GM12873 (cell line): Measurements from ENCODE around the gene NLN.

Experiments used
- TF ChIP-seq, protein P1 (sequence below): IDR thresholded peaks from 2 replicates; pipeline ENCODE4 v1.5.1; 2012; ENCODE audit warnings: low read depth, mild to moderate bottlenecking, moderate library complexity, low read length, control low read depth; ENCODE audit not compliant: insufficient read depth; ENCODE audit errors: missing control alignments

NLN gene

DNA sequence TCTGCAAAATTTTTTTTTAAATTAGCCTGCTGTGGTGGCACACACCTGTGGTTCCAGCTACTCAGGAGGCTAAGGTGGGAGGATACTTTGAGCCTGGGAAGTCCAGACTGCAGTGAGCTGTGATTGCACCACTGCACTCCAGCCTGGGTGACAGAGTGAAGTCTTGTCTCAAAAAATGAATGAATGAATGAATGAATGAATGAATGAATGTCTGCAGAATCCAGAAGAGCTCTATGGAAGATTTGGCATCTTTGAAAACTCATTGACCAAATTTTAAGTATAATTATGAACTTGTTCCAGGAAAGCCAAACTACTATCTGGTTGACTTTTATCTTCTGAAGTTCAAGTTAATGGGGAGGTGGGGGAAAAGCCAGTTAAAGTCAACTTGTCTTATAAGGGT, 110.1 kb downstream of the NLN start:
- TF ChIP-seq, protein P1, sequence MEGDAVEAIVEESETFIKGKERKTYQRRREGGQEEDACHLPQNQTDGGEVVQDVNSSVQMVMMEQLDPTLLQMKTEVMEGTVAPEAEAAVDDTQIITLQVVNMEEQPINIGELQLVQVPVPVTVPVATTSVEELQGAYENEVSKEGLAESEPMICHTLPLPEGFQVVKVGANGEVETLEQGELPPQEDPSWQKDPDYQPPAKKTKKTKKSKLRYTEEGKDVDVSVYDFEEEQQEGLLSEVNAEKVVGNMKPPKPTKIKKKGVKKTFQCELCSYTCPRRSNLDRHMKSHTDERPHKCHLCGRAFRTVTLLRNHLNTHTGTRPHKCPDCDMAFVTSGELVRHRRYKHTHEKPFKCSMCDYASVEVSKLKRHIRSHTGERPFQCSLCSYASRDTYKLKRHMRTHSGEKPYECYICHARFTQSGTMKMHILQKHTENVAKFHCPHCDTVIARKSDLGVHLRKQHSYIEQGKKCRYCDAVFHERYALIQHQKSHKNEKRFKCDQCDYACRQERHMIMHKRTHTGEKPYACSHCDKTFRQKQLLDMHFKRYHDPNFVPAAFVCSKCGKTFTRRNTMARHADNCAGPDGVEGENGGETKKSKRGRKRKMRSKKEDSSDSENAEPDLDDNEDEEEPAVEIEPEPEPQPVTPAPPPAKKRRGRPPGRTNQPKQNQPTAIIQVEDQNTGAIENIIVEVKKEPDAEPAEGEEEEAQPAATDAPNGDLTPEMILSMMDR: no peak

DNA sequence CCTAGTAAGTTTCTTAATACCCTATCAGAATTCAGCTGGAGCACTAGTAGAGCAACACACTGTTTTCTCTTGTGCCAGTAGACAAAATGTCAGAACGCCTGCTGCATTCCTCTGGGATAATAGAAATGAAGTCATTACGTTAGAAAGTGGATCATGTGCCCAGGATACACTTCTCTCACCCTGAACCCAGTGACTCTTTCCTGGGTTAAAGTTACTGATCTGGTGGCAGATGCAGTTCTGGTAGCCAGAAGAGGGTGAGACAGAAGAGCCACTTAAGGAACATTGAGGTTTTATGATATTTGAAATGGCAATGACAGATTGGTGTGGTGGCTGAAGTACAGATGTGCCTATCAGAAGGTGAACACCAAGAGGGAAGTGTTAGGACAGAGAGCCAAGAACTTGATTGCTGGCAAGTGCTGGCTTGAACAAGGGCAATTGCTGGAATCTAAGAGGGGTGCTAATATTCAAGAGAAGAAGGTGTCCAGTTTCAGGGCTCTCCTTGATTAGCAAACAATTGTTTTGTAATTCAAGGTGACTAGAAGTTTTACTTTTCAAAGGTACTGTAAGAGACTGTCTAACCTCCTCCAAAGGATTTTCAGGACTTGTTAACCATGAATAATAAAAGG, 110.7 kb downstream of the NLN start:
- TF ChIP-seq, protein P1: no peak

DNA sequence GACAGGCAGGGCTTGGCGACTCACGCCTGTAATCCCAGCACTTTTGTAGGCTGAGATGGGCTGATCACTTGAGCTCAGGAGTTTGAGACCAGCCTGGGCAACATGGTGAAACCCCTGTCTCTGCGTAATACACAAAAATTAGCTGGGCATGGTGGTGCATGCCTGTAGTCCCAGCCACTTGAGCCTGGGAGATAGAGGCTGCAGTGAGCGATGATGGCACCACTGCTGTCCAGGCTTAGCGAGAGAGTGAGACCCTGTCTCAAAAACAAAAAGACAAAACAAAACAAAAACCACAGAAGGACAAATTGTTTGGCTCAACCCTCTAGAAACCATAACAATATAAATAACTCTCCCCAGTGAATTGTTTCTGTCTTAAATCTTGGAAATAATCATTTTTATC, 111.8 kb downstream of the NLN start:
- TF ChIP-seq, protein P1: no peak

DNA sequence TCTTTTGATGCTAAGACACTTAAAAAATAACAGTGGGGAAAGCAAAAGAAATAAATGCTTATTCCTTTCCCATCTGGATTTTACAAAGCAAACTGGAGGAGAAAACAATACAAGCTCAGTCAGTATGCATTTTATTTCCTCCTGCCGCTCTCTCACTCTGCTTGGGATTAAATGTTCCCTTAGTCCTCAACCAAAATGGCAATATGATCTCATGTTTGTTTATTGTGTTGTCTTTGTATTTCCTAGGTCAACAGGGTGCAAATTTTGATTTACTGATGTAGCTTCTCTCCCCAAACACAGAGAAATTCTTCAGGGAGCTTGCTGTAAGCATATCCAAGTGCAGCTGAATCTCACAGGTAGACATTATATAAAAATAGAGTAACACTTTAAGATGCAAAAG, 112.3 kb downstream of the NLN start:
- TF ChIP-seq, protein P1: no peak

DNA sequence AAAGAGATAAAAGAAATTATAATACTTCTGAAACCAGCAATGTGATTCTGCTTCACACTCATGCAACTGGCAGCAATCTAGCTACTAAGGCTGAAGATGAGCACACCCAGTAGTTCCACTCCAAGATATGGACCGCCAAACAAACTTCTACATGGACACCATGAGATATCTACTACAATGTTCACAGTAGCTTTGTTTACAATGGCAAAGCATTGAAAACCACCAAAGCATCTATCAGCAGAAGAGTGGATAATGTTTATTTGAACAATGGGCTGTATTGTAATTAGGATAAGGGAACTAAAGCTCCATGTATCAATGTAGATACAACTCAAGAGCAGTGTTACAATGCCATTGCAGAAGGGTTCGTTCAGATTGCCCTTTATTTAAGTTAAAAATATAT, 113.2 kb downstream of the NLN start:
- TF ChIP-seq, protein P1: no peak

DNA sequence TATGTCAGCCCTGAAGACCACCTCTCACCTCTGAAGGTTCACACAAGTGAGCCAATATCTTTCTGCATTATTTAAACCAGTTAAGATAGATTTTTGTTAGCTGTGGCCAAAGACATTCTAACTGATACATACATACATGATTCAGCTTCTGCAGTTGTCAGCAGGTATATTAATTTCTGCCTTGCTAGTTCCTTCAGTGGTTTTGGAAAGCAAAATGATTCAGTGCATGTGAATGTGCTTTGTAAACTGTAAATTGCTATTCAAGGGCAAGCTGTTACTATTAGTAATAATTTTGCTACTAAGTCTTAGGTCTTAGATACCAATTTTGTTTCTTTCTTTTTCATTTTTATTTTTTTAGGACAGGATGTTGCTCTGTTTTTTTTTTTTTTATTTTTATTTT, 115.1 kb downstream of the NLN start:
- TF ChIP-seq, protein P1: no peak

DNA sequence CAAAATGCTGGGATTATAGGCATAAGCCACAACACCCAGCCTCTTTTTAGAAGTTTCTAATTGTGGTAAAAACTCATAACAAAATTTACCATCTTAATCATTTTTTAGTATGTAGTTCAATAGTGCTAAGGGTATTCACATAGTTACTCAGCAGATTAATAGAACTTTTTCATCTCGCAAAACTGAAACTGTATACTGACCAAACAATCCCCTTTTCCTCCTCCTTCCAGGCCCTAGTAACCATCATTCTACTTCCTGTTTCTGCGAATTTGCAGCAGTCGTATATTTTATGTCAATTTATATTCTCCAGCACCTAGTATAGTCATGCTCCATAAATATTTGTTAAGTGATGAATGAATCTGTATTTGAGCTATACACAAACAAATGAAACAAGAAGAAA, 118.1 kb downstream of the NLN start:
- TF ChIP-seq, protein P1: no peak

DNA sequence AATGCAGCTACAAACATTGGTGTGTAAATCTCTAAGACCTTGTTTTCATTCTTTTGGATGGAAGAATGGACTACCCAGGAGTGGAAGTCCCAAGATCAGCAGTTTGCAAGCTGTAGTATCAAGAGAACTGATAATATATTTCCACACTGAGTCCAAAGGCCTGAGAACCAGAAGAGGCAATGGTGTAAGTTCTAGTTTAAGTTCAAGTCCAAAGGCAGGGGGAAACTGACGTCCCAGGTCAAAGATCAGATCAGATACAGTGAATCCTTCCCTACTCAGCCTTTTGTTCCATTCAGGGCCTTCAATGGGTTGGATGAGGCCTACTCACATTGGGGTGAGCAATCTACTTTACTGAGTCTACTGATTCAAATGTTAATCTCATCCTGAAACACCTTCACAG, 124.1 kb downstream of the NLN start:
- TF ChIP-seq, protein P1: no peak
